Measurements from ENCODE around the gene ODAD2.

DNA sequence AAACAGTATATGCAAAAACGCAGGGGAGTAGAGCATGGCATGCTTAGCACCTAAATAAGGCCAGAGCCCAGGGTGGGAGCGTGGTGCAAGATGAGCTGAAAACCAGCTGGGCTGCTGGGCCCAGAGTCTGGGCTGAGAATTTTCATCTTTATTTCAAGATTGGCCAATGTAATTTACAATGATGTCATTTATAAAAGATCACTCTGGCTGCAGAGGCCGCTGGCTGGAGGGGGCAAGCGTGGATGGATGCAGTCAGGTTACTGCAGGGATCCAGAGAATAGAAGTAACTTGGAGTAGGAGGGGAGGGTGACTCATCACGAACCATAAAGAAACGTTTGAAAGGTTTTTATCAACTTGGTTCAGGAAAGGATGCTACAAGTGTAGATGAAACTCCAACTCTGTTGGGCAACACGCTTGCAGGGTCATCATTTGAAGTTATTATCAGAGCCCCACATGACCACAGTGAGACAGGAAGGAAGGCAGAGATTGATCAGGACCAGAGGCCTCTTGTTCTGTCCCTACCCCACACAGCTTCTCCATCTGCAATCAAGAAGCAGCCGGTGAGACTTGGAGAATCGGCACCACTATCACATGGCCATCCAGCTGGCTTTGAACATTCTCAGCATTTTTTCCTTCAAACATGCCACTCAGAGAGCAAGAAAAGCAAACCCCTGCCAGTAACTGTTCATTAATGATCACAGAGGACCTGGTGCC is 49.2 kb downstream of the ODAD2 start:
- no peak for TF ChIP-seq POLR2A (IDR thresholded peaks at IDR 0.05; ENCODE audit: borderline replicate concordance, extremely low read depth, insufficient read depth, insufficient read length)
- TF ChIP-seq, protein P1, sequence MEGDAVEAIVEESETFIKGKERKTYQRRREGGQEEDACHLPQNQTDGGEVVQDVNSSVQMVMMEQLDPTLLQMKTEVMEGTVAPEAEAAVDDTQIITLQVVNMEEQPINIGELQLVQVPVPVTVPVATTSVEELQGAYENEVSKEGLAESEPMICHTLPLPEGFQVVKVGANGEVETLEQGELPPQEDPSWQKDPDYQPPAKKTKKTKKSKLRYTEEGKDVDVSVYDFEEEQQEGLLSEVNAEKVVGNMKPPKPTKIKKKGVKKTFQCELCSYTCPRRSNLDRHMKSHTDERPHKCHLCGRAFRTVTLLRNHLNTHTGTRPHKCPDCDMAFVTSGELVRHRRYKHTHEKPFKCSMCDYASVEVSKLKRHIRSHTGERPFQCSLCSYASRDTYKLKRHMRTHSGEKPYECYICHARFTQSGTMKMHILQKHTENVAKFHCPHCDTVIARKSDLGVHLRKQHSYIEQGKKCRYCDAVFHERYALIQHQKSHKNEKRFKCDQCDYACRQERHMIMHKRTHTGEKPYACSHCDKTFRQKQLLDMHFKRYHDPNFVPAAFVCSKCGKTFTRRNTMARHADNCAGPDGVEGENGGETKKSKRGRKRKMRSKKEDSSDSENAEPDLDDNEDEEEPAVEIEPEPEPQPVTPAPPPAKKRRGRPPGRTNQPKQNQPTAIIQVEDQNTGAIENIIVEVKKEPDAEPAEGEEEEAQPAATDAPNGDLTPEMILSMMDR (IDR thresholded peaks at IDR 0.05 in 2 of 3, conservative IDR thresholded peaks at IDR 0.05 in 1 of 3; ENCODE audit: borderline replicate concordance in 1 of 3, insufficient read depth in 1 of 3, low read depth in 2 of 3, low read length in 2 of 3) = no peak
- TF ChIP-seq, protein P2, sequence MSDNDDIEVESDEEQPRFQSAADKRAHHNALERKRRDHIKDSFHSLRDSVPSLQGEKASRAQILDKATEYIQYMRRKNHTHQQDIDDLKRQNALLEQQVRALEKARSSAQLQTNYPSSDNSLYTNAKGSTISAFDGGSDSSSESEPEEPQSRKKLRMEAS (IDR thresholded peaks at IDR 0.05) = no peak
- TF ChIP-seq EGR1 (IDR thresholded peaks at IDR 0.05; ENCODE audit: low read depth) = no peak
- TF ChIP-seq, protein P3, sequence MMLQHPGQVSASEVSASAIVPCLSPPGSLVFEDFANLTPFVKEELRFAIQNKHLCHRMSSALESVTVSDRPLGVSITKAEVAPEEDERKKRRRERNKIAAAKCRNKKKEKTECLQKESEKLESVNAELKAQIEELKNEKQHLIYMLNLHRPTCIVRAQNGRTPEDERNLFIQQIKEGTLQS (IDR thresholded peaks at IDR 0.05) = no peak
- no peak for TF ChIP-seq YY1 (IDR thresholded peaks at IDR 0.05; ENCODE audit: extremely low read depth, insufficient replicate concordance, low read depth, low read length)
- no peak for TF ChIP-seq CEBPB (IDR thresholded peaks at IDR 0.05; ENCODE audit: low read depth)
- no peak for TF ChIP-seq ZNF274 (IDR thresholded peaks at IDR 0.05; ENCODE audit: low read depth, low read length)
- TF ChIP-seq TCF7L2 (IDR thresholded peaks at IDR 0.05; ENCODE audit: borderline replicate concordance, extremely low read depth, insufficient read depth, insufficient read length) = no peak

Data from HCT116 (cell line).